GM18867 (cell line): ENCODE results near the gene CLEC16A.

Experiments used
- ATAC-seq: cut with Tn5 transposase; IDR thresholded peaks from one replicate; pipeline ENCODE4 v1.9.1; 2021; ENCODE audit warnings: mild to moderate bottlenecking, moderate library complexity; ENCODE audit not compliant: unreplicated experiment

Gene CLEC16A

DNA sequence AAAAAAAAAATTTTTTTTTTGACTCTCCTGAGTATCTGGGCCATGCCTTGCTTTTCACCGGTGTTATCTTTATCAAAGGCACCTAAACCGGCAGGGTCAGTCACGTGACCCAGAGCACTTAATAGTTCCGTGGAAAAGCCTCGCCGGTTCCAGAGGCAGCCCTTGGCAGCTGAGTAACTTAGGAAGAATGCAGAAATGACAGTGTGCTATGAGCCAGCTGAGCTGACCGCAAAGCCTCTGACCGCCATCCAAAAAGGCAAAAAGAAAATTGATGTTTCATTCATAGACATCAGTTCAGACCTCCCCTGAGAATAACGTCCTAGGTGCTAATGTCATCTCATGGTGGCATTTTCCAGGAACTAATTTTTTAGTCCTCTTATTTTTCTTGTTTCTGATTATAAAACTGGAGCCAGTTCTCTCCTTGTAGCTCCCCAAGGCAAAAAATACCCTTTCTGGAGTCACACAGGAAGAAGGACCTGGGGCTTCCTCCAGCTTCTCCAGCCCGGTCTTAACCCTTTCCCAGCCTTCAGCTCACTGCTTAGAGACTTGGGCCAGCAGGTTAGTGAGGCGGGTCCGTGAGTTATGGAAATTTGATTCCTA, 189.1 kb downstream of the CLEC16A start:
- no peak for ATAC-seq

DNA sequence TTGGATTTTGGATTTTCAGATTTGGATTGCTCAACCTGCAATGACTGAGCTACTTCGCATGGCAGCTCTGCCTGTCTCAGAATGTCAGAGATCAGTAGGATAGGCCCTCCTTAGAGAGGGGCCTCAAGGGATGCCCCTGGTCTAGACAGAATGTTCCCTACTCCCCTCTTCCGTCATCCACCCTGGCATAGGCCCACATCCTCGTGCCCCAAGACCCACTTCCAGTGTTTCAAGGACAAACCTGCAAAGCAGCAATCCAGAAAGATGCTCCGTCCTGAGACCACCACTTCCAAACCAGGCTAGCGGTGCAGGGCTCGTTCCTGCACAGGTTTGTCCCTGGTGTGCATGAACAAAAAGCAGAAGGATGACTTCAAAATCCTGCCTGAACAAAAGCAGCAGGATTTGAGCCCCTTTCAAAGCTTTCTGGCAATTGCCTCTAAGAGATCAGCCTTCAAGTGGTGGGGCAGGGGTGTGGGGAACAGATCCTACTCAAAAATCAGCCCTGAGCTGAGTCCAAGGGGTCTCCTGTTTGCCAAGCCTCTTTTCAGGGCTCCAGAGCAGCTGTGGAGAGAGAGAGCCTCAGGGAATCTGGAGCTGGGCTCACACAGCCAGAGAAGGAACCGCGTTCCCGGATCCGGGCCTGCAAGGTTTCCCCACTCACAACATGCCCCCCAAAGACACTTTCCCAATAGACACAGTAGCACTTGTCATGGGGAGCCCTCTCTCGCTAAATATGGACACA, 190.5 kb downstream of the CLEC16A start:
- no peak for ATAC-seq

DNA sequence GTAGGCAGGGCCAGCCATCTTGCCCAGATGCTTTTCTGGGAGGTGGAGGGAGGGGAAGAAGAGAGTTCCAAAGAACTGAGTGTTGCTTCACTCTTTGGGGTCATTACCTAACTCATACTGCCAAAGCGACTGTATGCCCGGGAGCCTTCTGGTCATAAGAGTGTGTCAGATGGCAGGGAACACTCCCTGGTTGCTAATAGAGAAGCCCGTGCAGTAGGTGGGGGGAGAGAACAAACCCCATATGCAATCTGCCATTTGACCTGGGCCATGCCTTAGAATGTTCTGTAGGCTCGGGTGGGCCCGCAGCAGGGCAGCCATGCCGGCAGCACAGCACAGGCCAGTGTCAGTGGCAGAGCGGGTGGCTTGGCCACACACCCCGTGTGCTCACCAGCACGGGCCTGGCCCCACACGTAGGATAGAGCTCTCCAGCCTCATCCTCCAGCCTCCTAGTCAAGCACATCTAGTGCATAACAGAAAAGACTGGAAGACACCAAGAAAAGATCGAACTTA, 191.2 kb downstream of the CLEC16A start:
- ATAC-seq: no peak

DNA sequence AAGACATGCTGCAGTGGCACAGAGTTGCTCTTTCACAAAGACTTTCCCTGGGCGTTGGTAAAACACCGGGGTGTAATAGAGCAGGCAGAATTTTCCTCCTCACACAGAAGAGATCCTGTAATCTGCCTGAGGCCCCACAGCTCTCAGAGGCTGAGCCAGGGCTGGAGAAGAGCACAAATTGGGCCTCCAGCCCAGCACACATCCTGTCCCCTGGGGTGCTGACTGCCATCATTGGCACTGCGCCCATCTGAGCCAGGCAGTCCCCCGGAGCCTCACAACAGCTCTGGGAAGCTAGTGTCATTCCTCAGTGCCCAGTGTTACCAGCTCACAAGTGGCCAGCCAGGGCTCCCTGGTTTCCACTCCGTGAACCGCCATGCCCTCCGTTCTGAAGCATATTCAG, 192.2 kb downstream of the CLEC16A start:
- no peak for ATAC-seq

DNA sequence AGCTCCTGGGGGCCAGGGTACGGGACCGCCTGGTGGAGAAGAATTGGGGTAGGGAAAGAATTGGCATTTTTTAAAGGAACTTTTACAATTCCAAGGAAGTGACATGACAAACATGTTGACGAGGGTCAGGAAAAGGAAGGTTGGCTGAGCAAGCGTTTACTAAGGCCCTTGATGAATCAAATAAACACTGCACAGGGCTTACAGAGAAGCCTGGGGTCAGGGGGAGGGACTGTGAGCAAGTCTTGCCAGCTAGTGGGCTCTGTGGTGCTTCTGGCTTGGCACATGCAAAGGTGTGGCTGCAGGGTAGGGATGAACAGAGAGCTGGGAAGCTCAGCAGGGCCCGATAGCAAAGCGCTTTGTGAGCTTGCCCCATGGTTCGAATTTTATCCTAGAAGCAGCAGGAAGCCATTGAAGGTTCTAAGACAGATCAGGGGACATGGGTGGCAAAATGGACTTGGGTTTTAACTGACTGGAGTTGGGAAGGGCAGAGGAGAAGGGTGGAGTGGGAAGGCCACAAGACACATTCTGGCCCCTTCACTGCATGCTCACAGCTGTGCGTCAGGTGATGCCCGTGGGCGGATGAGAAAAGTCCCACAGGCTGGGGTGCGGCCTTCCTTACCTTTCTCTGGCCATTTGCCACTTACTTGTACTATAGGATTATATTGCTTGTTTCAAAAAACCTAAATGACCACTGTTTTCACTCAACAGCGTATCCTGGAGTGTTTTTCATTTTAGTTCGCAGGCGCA, 193.8 kb downstream of the CLEC16A start:
- no peak for ATAC-seq

DNA sequence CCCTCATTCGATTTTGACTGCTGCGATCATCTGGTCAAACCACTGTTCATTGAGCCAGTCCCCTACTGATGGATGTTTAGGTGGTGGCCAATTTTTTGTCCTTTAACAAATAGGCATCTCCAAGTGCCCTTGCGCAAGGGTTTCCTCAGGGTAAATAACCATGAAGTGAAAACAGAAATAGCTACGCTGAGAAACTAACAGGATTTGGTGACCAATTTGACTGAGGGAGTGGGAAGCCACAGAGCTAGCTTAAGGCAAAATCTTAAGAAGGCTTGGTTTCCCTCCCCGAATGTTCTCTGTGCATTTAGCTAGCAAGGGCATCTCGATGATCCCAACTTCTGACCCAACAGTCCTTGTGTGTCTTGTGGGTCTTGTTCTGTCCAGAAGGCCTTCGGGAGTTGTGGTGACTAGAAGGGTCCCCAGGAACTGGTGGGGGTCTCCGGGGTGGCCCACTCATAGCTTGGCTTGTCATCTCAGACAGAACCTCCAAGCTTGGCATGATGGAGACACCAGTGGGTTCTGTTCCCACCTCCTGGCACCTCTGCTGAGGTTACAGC, 194.5 kb downstream of the CLEC16A start:
- ATAC-seq: no peak

DNA sequence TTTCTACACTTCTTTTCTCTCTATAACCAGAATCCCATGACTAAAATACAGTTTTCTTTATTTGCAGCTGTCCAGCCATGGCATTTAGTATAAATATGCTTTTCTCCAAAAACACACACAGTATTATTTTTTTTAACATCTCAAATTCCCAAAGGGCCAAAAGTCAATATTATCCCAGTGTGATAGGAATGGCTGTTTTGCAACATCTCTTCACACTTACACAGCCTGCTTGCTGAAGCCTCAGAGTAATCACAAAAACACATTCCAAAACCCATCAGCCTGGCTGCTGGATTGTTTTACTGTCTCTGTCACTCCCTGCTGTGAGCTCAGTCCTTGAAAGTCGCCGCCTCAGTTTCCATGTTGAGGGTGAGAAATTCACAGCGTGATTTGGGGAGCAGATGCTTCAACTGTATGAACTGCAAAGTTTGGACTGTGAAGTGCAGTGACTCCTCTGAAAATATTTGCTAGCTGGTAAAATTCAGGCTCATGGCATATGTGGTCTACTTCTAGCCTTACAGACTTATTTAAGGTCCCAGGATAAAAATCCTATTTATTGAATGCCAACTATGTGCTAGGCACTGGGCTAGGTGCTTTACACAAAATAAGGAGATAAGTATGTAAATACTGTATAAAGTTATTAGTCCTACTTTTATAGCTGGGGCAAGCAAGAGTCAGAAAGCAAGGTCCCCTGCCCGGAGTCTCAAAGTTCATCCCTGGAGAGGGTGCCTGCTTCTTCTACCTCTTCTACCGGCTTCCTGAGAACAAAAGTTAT, 195.1 kb downstream of the CLEC16A start:
- ATAC-seq: no peak

DNA sequence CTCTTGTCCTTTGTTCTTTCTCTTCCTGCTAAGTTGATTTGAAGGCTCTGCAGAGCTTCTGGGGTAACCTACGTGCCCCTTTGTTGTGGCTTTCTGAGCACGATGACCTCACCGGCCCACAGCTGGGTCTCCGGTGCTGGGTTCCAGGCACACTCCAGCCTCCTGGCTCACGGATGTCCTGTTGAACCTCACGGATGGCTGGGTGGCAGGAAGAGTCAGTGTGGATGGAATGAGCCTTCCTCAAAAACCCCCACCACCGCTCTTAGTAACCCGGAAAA, 195.7 kb downstream of the CLEC16A start:
- ATAC-seq: no peak

DNA sequence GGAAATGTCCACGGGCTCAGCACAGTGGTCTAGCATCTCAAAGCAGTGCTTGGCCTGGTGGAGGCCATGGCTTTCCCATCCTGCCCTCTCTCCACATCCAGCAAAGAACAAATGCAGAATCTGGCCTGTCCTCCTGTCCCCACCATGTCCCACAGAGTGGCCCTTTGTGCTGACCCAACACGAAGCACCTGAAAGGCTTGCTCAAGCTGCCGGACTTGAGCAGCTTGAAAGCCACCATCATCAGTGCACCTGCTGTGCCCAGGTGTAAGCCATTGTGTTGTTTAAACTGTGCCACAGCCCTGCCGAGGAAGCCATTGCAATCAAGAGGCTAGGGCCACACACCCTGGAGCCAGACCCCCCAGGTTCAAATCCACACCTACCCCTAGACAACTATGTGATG, 196.1 kb downstream of the CLEC16A start:
- ATAC-seq: no peak

DNA sequence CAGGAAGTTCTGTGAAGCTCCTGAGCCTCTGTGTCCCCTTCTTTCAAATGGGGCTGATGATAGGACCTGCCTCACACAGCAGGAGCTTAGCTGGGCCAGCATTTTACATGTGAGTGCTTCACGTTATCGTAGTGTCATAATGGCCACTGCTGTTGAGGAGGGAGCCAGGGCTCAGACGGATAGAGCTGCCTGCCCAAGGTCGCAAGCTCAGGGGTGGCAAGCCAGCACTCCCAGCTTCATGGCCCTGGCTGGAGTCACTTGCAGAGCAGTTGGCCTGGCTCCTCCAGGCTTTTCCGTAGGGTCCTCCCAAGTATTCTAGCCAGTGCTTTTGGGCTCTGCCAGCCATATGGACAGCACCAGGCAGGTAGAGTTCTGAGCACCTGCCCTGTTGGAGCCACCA, 196.5 kb downstream of the CLEC16A start:
- no peak for ATAC-seq

DNA sequence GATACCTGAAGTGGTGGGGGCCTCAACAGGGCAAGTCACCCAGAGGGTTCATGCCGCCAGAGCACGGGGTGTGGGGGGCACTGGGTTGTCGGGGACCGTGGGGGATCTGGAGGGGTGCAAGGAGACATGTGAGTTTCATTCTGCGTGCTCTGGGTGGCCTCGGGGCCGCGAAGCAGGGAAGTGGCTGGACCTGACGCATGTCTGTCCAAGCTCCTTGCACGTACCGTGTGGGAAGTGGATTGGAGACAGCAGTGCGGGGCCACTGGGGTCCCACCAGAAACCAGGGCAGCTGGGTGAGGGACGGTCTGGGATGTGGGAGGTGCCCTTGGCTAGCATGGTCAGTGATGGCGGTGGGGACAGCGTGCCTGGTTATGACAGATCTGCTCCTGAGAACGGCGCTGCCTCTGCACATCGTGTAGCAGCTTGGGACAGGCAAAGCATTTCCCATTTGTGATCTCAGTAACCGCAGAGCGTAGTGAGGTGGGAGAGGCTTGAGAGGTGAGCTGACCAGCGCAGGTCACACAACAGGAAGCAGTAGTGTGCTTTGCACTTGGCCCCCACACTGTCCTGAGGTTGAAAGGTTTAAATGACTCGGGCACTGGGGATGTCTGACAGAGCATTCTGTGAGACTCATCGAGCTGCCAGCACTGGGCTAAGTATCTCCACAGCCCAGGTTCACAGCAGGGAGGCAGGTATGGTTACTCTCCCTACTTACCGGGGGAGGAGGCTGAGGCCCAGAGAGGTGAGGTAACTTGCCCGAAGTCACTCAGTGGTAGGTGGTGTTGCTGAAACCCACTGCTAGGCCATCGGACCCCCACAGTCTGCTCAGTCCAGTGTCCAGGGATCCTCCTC, 197.3 kb downstream of the CLEC16A start:
- ATAC-seq: no peak

DNA sequence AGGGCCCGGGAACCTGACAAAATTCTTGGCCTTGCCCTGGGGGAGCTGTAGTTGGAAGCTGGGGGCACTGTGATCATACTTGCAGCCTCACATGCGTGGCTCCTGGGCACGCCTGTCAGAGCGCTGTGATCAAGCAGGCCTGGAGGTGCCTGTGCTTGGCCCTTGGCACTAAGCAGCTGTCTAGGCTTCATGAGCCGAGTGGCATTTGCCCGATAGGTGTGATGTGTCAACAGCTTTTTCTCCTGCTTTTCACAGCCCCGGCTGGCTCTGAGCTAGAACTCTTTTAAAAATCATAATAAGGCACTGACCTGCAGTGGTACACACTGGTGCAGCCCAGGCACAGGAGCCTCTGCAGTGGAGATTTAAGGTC, 197.9 kb downstream of the CLEC16A start:
- ATAC-seq: no peak

DNA sequence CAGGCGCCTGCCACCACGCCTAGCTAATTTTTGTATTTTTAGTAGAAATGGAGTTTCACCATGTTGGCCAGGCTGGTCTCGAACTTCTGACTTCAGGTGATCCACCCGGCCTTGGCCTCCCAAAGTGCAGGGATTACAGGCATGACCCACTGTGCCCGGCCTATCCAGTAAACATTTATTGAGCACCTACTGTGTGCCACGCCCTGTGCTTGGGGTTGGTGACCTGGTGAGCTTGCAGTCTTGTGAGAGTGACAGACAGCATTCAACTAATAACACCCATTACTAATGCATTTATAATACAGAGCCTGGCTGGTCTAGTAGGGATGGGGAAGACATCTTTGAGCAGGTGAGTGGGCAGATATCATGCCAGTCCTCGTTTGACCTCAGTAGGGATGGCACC, 198.6 kb downstream of the CLEC16A start:
- no peak for ATAC-seq

DNA sequence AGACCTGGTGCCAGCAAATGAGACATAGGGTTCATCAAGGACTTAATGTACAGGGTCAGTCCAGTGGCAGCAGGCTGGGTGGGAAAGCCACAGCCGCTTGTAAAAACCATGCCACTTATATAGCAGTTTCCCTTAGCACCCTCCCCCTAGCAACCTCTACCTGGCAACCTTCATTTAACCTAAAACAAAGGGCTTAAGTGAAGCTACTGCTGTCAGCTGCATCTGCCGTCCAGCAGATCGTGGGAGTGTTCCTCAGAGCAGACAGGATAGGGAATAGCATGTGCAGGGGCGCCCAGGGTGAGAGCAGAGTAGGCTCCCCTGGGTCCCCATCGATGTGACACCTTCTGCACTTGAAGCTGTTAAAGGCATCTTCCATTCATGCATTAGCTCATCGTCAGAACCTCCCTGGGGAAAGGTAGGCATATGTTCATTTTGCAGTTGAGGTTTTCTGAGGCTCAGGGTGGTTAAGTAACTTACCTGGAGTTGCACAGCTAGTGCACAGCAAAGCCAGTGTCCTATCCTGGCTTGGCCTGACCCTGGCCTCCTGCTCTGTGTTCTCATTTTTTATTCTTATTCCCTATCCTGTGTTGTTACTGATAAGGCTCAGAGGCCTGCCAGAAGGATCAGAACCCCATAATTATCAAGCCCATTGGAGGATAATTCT, 199.1 kb downstream of the CLEC16A start:
- ATAC-seq: no peak

DNA sequence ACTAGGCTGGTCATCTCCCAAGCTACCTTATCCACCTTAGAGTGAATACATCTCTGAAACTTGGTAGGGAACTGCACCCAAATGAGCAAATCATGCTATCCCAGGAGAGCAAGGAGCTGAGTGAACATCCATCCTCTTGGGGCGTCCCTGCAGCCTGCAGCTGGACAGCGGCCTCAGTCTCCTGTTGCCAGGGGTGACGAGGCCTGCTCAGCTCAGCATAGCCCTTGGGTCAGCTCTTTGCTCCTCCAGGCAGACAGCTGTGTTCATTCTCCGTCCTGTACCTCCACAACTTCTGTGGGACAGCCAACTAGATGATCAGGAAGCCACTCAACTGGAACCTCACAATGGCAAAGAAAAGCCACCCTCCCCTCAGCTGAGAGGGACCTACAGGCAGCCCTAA, 199.8 kb downstream of the CLEC16A start:
- ATAC-seq: no peak

DNA sequence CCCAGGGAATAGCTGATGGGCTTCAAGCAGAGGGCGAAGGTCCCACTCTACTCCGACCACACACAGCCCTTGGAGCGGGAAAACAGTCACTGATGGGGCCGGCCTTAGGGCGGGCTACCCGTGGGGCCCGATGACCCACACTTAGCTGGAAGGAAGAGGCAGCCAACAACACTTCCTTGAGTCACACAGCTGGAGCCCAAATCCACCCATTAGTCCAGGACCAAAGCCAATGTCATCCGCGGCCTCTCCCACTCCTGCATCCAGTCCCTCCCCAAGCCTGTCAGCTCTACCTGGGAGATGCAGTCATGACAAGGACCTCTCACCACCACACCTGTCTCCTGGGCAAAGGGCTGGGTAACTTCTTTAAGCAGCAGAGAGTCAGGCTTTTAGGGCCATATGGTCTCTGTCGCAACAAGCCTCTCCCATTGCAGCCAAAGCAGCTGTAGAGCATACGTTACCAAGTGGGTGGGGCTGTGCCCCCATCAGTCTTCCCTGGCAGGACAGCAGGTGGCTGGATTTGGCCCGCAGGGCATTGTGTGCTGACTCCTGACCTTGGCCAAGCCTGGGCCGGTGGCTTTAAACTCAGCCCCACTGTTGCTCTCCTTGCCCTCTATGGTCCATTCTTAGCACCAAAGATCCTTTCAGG, 200.9 kb downstream of the CLEC16A start:
- ATAC-seq: no peak

DNA sequence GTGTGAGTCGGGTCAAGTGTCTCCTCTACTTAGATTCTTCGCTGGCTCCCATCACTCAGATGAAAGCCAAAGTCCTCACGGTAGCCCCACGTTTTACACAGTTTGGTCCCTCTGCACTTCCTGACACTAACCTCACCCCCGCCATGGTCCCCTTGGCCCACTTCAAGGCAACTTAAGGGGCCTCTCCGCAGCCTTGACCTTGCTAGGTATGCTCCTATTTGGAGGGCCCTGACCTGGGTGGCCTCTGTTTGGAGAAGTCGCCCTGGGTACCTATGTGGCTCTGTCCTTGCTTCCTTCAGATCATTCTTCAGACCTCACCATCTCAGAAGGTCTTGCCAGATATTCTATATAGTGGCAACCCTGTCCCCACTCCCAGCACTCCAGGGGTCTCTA, 201.5 kb downstream of the CLEC16A start:
- no peak for ATAC-seq

DNA sequence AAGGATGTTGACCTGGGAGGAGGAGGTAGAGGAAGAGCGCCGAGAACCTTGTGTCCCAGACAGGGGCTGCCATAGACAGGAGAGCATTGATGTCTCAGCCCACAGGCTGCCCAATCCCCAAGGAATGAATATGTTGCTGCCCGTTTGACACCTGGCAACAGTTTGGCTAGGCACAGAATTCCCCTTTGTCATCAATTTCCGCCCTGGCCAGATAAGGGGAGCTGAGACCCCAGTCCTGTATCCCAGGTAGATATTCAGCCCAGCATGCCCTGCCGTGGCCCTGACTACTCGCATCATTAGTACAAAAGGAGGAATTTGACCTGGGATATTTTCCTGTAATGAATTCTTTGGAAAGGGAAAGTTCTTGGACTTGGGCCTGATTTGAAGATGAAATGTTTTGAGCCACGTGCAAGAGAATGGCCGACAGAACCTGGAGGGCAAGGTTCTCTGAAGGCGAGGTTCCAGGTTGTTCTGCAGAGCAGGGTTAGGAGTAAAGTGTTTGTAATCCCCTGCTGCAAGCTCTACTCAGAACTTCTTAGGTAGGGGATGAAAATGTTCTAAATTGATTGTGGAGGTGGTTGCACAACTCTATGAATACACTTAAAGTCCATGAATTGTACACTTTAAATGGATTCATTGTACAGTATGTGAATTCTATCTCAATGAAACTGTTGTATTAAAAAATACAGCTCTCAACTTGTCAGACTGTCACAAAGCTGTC, 202.8 kb downstream of the CLEC16A start:
- ATAC-seq: no peak
